HAP-1 (cell line): ENCODE data around the gene IDH3A.

Experiments
- DNase-seq, 2 experiments: peaks; one replicate each; pipeline ENCODE4 v3.0.0-alpha.2; 2016 to 2020; ENCODE audit warnings: low spot score in 2 of 2
- H3K27me3 ChIP-seq: fragments of 250-450 bp; sonication (Bioruptor Pico); 2 replicates; pipeline ENCODE4 v1.5.1; 2020; ENCODE audit warnings: low read depth, mild to moderate bottlenecking, moderate library complexity
- H3K36me3 ChIP-seq: fragments of 250-450 bp; sonication (Bioruptor Pico); replicated peaks from 2 replicates; pipeline ENCODE4 v1.5.1; 2020; ENCODE audit warnings: mild to moderate bottlenecking
- H3K4me1 ChIP-seq: fragments of 250-450 bp; sonication (Bioruptor Pico); 2 replicates; pipeline ENCODE4 v1.5.1; 2020; ENCODE audit warnings: mild to moderate bottlenecking
- H3K4me3 ChIP-seq: fragments of 250-450 bp; sonication (Bioruptor Pico); 2 replicates; pipeline ENCODE4 v1.5.1; 2020; ENCODE audit warnings: mild to moderate bottlenecking, moderate library complexity
- H3K9me3 ChIP-seq: fragments of 250-450 bp; sonication (Bioruptor Pico); 2 replicates; pipeline ENCODE4 v1.5.1; 2020; ENCODE audit warnings: mild to moderate bottlenecking, moderate library complexity
- in situ Hi-C: fragments of 300-500 bp; cut with MboI; formaldehyde crosslinking; loops from 3 replicates; pipeline ENCODE4 v1.14.3; 2020; ENCODE audit warnings: low sequenced_read_pairs, inconsistent platforms, mixed read lengths

Gene IDH3A

DNA sequence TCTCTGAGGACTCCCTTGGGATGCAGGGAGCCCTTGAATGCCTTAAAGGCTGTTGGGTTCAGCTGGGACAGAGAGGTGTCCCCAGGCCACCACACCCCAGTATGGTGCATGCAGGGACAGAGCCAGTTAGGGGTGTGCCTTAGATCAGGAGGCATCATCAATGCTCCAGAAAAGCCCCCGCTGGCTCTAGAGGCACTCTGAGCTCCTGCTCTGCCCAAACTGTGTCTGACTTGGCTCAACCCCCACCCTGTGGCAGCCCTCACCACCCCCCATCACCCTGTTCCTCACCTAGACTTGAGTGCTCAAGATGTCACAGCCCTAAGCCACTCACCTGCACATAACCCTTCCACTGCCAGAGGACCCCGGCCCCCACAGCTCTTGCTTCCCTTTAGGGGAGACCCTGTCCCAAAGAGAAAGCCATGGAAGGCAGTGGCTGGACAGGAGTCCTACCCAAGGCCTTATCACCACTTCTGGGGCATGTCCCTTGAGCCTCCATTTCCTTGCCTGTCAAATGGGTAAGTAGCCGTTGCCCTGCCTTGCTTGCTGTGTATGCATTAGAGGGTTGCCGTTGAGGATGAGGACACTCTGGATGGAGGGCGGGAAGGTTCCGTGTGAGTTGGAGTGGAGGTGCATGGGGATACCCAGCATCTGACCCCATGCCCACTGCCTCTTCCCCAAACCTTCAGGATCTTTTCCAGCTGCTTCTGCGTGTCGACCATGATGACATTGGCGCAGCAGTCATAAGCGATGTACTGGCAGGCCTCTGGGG is 43.8 kb downstream of the IDH3A start:
- H3K27me3 ChIP-seq: no peaks in the 10 kb centered on the region; the same call in 1 of the 2 replicates
- 0 out of 2 replicates have a peak, but pooled peaks cover 3% of the 10 kb centered on the region for H3K36me3 ChIP-seq
- peaks cover 6% of the 10 kb centered on the region for H3K9me3 ChIP-seq
- H3K4me1 ChIP-seq: no peaks in the 10 kb centered on the region
- in situ Hi-C loops: no loop called here
- DNase-seq: peak in 1 of 2 experiments; percentile 7
- no peak overlapping the region for H3K4me3 ChIP-seq

DNA sequence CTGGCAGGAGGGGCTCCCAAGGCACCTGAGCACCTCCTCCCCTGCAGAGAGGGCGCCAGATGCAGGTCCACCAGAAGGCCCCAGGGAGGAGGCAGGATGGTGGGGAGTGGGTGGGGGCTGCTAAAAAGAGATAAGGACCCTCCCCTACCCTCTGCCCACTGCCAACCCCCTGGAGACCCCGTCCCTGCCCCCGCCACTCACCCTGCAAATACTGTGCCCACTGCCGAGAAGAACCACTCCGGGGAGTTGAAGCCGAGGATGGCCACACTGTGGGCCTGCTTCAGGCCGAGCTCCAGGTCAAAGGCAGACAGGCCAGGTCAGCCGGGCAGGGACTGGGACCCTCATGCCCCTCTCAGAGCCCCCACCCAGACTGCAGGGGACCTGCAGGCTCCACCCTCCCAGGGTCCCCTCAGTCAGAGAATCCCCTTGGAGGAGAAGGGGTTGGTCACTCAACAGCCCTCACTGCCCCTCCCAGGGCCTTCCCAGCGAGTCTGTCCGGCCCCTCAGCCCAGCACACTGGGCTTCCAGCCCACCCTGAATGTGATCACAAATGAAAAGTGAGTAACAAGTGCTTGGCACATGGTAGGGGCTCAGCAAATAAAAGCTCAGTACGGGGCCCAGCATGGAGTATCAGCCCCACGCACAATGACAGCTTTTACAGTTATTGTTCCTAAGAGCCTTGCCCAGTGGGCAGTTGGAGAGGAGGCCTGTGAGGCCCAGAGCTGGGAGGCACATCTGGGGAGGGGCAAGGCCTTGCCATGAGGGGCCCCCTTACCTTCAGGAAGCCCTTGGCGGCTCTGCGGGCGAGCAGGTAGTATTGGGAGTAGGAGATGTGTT is 44.8 kb downstream of the IDH3A start:
- H3K36me3 ChIP-seq: 0 out of 2 replicates have a peak, but pooled peaks cover 3% of the 10 kb centered on the region
- H3K4me3 ChIP-seq: no peak overlapping the region
- H3K27me3 ChIP-seq: no peaks in the 10 kb centered on the region; the same call in 1 of the 2 replicates
- peak in 1 of 2 experiments; percentile 9 for DNase-seq
- in situ Hi-C loops: no loop called here
- no peaks in the 10 kb centered on the region for H3K4me1 ChIP-seq
- H3K9me3 ChIP-seq: peaks cover 6% of the 10 kb centered on the region

DNA sequence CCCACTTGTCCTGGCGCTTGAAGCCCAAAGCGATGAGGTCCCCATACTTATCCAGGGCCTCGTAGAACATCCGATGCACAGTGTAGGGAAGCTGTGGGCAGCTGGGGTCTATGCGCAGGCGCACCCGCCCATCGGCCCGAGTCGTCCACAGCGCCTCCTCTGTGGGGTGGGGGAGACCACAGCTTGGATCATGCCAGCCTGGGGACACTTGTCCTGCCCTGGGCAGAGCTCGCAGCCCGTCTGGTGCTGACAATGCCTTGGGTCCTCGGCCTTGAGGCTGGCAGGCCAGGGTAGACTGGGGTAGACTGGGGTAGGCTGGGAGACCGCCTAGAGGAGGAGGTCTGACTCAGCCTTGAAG is 45.4 kb downstream of the IDH3A start:
- H3K9me3 ChIP-seq: peaks cover 6% of the 10 kb centered on the region
- in situ Hi-C loops: no loop called here
- H3K27me3 ChIP-seq: no peaks in the 10 kb centered on the region; the same call in 1 of the 2 replicates
- peak in 1 of 2 experiments; percentile 6 for DNase-seq
- H3K4me3 ChIP-seq: no peak overlapping the region
- H3K4me1 ChIP-seq: no peaks in the 10 kb centered on the region
- 0 out of 2 replicates have a peak, but pooled peaks cover 3% of the 10 kb centered on the region for H3K36me3 ChIP-seq

DNA sequence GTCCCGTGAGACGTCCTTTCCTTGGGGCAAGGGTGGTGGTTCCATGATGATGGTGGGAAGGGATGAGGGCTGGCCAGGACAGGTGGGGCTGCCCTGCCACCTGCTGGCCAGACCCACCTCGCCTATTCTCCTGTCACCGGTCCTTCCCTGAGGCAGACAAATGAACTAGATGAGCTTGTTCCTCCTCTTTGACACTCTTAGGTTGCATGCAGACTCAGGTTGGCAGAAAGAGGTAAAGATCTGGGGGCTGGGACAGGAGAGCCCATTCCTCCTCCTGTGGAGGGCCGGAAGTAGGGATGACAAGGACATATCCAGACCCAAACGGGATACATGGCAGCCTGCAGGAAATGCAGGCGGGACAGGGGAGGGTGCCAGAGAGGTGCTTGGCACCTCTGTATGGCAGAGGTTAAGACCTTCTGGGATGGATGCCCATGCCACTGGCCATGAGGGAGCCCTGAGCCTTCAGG is 46.6 kb downstream of the IDH3A start:
- Histone ChIP-seq H3K36me3 (0 out of 2 replicates have a peak, but pooled peaks cover 1% of the 10 kb centered on the region), H3K4me1 (no peaks in the 10 kb centered on the region), H3K27me3 (no peaks in the 10 kb centered on the region; the same call in 1 of the 2 replicates), H3K9me3 (no peaks in the 10 kb centered on the region; the same call in 1 of the 2 replicates), H3K4me3 (no peak overlapping the region)
- peak; percentile 66 to 74 for DNase-seq
- in situ Hi-C loops: loop anchor here (5.0 kb wide), 1 partner anchor 83 kb away; no protein-coding TSS in a partner anchor

DNA sequence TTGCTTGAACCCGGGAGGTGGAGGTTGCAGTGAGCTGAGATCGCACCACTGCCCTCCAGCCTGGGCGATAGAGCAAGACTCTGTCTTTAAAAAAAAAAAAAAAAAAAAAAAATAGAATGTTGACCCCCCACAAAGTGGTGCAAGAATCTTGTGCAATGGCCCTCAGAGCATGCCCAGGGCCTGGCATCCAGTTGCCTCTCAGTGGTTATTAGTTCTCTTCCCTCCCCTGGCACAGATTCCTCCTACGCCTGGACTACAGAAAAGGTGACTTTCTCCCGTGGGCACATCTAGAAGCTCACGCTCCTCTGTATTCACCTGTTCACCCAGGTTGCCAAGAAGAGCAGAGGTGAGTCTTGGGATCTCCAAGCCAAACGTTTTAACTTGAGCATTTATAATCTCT is 48.5 kb downstream of the IDH3A start:
- H3K4me1 ChIP-seq: no peaks in the 10 kb centered on the region
- H3K4me3 ChIP-seq: no peak overlapping the region
- no peaks in the 10 kb centered on the region for H3K36me3 ChIP-seq
- no peaks in the 10 kb centered on the region for H3K27me3 ChIP-seq
- H3K9me3 ChIP-seq: no peaks in the 10 kb centered on the region
- in situ Hi-C loops: loop anchor here (5.0 kb wide), 1 partner anchor 85 kb away; no protein-coding TSS in a partner anchor
- DNase-seq: peak in 1 of 2 experiments; percentile 5

DNA sequence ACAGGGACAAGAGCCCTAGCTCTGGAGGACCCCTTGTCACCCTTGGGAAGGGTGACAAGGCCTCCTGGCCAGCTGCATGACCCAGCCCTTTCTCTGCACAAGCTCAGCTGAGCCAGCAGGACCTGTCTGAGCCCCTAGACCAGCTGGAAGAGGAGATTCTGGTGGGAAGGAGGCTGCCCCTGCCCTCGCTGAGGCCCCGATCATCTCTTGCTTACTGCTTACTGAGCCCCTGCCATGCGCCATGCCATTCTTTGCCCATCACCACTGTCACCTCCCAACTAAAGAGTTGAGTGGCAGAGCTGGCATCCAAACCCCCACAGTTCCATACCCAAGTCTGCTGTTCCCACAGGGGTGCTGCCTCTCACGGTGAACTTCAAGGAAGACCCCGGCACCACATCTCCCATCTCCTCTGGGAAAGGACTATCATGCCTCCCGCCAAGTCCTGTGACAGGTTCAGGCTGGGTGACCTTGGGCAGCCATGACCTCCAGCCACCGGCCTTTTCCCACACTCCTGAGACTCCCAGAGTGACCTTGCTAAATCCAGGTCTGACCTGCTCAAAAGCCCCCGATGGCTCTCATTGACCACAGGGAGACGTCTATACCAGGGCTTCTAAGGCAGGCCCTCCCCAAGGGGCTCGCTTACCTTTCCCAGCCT is 51.2 kb downstream of the IDH3A start:
- Histone ChIP-seq H3K36me3 (no peaks in the 10 kb centered on the region), H3K4me1 (no peaks in the 10 kb centered on the region)
- in situ Hi-C loops: no loop called here

DNA sequence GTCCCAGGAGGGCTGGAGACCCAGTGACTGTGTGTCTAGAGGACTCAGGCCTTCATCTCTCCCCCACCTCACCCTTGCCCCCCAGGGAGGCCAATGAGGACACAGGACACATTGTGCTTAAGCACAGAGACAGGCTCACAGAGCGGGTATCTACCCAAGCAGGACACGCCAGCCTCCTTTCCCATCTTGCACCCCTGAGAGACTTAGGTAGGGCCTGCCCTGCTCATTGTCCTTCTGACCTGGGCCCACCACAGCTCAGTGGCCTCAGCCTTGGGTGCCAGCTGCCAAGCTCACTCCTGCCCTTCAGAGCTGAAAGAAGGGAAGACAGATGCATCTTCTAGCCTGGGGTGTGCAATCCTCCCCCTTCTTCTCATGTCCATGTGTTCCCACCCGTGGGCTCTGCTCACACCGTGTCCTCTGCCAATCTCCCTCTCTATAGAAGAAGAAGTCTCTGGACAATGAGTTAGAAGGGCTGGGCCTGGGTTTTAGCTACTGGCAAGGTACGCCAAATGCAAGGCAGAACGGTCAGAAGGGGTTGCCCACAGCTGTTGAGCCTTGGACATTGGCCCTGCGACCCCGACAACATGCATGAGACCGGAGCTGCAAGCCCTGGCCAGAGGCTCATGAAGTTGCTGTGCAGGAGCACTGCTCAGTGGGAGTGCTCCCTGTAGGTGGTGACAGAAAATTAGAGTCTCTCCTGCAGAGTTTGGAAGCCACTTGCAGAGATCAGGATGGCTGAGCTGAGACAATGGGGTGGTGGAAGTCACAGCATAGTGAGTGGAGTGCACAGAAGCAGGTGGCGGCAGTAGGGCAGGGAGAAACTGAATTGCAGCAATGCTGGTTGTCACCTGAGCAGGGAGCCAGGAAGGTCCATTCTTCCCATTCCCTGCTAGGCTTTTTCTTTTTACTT is 52.4 kb downstream of the IDH3A start:
- no peaks in the 10 kb centered on the region for H3K36me3 ChIP-seq
- 0 out of 2 replicates have a peak, but pooled peaks cover 3% of the 10 kb centered on the region for H3K27me3 ChIP-seq
- peak in 1 of 2 experiments; percentile 6 for DNase-seq
- no peaks in the 10 kb centered on the region for H3K4me1 ChIP-seq
- in situ Hi-C loops: no loop called here
- no peaks in the 10 kb centered on the region for H3K9me3 ChIP-seq
- H3K4me3 ChIP-seq: no peak overlapping the region

More for the DNA sequence above, 51.2 kb downstream of the IDH3A start:
- Histone ChIP-seq H3K4me3 (no peak overlapping the region), H3K9me3 (no peaks in the 10 kb centered on the region), H3K27me3 (0 out of 2 replicates have a peak, but pooled peaks cover 3% of the 10 kb centered on the region)
- DNase-seq: peak in 1 of 2 experiments; percentile 7

DNA sequence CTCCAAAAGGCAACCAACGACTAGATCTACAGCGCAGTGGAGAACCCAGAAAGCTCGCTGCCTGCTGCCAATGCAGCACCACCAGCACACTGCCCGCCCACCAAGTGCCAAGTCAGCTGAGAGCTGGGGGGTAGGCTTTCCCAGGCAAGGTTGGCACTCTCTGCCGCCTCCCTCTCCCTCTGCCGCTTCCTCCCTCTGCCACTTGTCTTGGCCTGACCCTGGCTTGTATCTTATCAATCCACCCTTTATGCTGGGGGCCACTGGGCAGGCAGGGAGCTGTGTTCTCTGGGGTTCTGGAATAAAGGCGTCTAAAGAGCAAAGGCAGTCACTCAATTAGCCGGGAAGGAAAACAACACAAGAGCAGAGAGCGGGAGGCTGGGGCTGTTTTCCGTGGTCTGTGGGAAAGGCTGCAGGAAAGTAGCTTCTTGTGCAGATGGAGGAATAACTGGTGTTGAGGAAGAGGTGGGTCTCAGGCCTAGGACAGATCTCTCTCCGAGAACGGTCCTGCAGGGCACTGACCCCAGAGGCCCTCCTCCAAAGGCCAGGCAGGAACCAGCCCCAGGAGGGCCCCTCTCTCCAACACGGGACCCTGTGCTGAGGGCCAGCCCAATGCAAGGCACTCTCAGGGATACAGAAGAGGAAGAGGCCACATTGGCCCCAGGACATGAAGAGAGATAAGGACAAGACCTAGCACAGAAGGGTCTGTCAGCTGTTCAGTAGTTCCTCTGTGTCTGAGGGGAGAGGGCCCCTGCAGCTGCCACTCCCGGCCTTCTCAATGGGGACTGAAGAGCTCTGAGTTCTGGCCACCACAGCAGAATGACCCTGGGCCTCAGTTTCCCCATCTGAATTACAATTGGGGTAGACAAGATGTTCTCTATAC is 54.4 kb downstream of the IDH3A start:
- in situ Hi-C loops: no loop called here
- no peak overlapping the region for H3K4me3 ChIP-seq
- peak in 1 of 2 experiments; percentile 7 for DNase-seq
- no peaks in the 10 kb centered on the region for H3K9me3 ChIP-seq
- H3K4me1 ChIP-seq: peaks cover 6% of the 10 kb centered on the region; the same call in 1 of the 2 replicates
- 0 out of 2 replicates have a peak, but pooled peaks cover 3% of the 10 kb centered on the region for H3K27me3 ChIP-seq
- no peaks in the 10 kb centered on the region for H3K36me3 ChIP-seq

DNA sequence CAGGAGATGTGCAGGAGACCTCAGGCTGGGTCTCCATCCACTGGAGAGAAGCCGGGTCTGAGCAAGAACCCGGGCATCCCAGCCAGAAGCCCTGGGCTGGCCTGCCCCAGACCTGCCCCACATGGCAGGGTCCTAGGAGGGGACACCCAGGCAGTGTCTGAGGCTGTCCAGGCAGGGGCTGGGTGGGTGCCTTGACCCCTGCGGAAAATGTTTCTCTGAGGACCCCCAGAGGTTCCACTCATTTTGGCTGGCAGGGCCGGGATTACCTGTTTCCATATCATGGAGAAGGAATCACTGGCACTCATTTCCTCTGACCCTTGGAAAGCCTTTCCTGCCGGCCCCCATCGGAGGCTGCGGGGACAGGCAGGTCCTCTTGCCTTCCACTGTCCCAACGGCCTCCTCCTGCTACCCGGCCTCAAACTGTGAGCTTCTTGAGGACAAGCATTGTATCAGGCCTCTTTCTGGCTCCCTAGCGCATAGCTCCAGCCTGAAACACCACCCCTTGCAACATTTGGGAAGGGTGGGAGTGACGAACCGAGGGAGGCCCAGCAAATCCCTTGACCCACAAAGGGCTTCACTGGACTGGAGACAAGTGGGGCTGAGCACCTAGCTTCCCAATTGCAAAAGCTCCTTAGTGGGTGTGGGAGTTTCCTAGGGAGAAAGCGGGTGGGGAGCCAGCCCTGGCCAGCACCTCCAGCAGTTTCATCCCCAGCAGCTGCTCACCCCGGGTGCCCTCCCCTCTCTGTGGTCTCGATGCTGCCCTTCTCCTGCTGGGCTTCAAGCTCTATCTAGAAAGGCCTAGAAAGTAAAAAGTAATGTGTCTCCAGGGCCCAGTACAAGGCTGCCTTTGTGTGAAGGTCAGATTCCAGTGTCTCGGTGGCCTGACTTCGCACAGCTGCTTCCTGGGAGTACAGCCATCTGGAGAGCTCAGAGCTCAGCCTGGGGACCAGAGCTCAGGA is 55.5 kb downstream of the IDH3A start:
- peaks cover 6% of the 10 kb centered on the region; the same call in 1 of the 2 replicates for H3K4me1 ChIP-seq
- 0 out of 2 replicates have a peak, but pooled peaks cover 3% of the 10 kb centered on the region for H3K27me3 ChIP-seq
- peak in 1 of 2 experiments; percentile 7 for DNase-seq
- no peaks in the 10 kb centered on the region for H3K36me3 ChIP-seq
- in situ Hi-C loops: no loop called here
- H3K4me3 ChIP-seq: no peak overlapping the region
- H3K9me3 ChIP-seq: no peaks in the 10 kb centered on the region

DNA sequence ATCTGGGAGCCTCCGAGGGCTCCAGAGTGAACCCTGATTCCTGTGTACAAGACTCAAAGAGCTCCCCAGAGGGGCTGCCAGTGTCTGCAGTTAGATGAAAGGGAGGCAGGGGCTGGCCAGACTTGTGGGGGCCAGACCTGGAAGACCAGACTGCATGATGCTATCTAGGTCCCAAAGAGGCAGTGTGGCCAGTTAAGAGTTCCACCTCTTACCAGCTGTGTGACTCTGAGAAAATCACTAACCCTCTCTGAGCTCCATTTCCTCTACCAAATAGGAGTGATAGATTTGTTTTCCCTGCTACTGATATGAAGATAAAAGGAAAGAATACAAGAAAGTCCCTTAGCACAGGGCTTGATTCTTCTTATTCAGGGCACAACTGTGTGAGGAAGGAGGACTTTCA is 56.2 kb downstream of the IDH3A start:
- peaks cover 6% of the 10 kb centered on the region; the same call in 1 of the 2 replicates for H3K4me1 ChIP-seq
- no peaks in the 10 kb centered on the region for H3K36me3 ChIP-seq
- no peak overlapping the region for H3K4me3 ChIP-seq
- no peak for DNase-seq
- H3K9me3 ChIP-seq: no peaks in the 10 kb centered on the region
- in situ Hi-C loops: no loop called here
- 0 out of 2 replicates have a peak, but pooled peaks cover 3% of the 10 kb centered on the region for H3K27me3 ChIP-seq

DNA sequence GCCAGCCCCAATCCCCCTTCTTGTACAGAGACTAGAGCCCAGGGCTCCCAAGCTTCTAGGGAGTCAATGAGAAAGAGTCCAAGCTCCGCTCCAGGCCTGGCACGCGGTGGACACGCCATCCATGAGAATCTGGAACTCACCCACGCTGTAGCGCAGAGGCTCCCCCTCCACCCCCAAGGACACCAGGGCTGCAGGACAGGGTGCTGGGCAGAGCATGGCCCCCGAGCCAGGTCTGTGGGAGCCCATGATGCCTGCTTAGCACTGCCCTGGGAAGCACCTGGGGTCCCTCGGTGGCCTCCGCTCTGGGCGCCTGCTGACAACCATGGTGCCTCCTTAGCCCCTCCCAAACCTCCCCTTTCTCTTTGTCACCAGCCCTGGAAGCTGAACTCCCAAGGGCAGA is 56.7 kb downstream of the IDH3A start:
- no peak overlapping the region for H3K4me3 ChIP-seq
- in situ Hi-C loops: no loop called here
- H3K36me3 ChIP-seq: no peaks in the 10 kb centered on the region
- H3K4me1 ChIP-seq: peaks cover 6% of the 10 kb centered on the region; the same call in 1 of the 2 replicates
- H3K27me3 ChIP-seq: 0 out of 2 replicates have a peak, but pooled peaks cover 3% of the 10 kb centered on the region
- DNase-seq: no peak
- H3K9me3 ChIP-seq: no peaks in the 10 kb centered on the region
